Caco-2 (cell line): ENCODE results near the gene AMPH. TPM values are rescaled to one million over a fixed set of nuclear protein-coding genes. Genes with fewer than 3 reads are reported as not detected.

Experiments used
- BruUV-seq: library from RNA; stranded (reverse); fragments of 400-500 nt; replicated peaks from 2 replicates; lab custom pipeline; 2021; lab: Mats Ljungman, UMichigan
- CTCF ChIA-PET: fragments of 300-600 bp; sonication (Branson Sonifier 250); formaldehyde crosslinking; loops from one replicate; lab custom pipeline; 2022; ENCODE audit warnings: antibody characterized with exemption; lab: Charles Lee
- POLR2A ChIA-PET: fragments of 300-600 bp; sonication (Branson Sonifier 250); formaldehyde crosslinking; loops from one replicate; lab custom pipeline; 2022; ENCODE audit warnings: antibody characterized with exemption; lab: Charles Lee
- DNase-seq, 2 experiments: peaks; one replicate each; pipeline versions ENCODE4 v3.0.0 to v3.0.0-alpha.2; 2020 to 2022
- H3K27me3 ChIP-seq: replicated peaks from 2 replicates; pipeline ENCODE4 v1.6.0; 2011; ENCODE audit warnings: low read length; ENCODE audit not compliant: control insufficient read depth, insufficient read depth
- H3K36me3 ChIP-seq: 2 replicates; pipeline ENCODE4 v1.5.1; 2011; ENCODE audit warnings: low read length; ENCODE audit not compliant: control insufficient read depth, insufficient read depth
- H3K4me1 ChIP-seq: fragments of 250-450 bp; sonication (Bioruptor Pico); 2 replicates; pipeline ENCODE4 v1.5.1; 2020; ENCODE audit warnings: mild to moderate bottlenecking
- H3K4me3 ChIP-seq: 2 replicates; pipeline ENCODE4 v1.5.1; 2011; ENCODE audit warnings: low read depth, mild to moderate bottlenecking, control low read depth, low read length
- H3K9me3 ChIP-seq: fragments of 250-450 bp; sonication (Bioruptor Pico); 2 replicates; pipeline ENCODE4 v1.5.1; 2020; ENCODE audit warnings: mild to moderate bottlenecking, moderate library complexity
- H3K27ac Mint-ChIP-seq: one replicate; pipeline ENCODE4 v1.8.0; 2022; ENCODE audit warnings: mixed read lengths; ENCODE audit not compliant: unreplicated experiment
- H3K27me3 Mint-ChIP-seq: one replicate; pipeline ENCODE4 v1.8.0; 2022; ENCODE audit warnings: mixed read lengths; ENCODE audit not compliant: insufficient read depth, unreplicated experiment
- H3K36me3 Mint-ChIP-seq: one replicate; pipeline ENCODE4 v1.8.0; 2022; ENCODE audit warnings: mild to moderate bottlenecking, mixed read lengths; ENCODE audit not compliant: insufficient read depth, unreplicated experiment
- H3K4me1 Mint-ChIP-seq: one replicate; pipeline ENCODE4 v1.8.0; 2022; ENCODE audit warnings: low read depth, mixed read lengths; ENCODE audit not compliant: unreplicated experiment
- H3K4me3 Mint-ChIP-seq: one replicate; pipeline ENCODE4 v1.8.0; 2022; ENCODE audit warnings: mild to moderate bottlenecking, moderate library complexity, mixed read lengths; ENCODE audit not compliant: unreplicated experiment
- H3K9me3 Mint-ChIP-seq: one replicate; pipeline ENCODE4 v1.8.0; 2022; ENCODE audit warnings: mixed read lengths; ENCODE audit not compliant: unreplicated experiment
- intact Hi-C: fragments of 100-400 bp; cut with micrococcal nuclease; formaldehyde crosslinking; loops from one replicate; pipeline ENCODE4 v1.10.0; 2022; ENCODE audit not compliant: unreplicated experiment
- total RNA-seq: library from RNA; stranded (reverse); gene quantifications from 2 replicates; pipeline ENCODE4 v1.2.3, GENCODE V29; 2022
- TF ChIP-seq, protein P1 (sequence below), 2 experiments: fragments of 200-600 bp in 1 of 2; IDR thresholded peaks; 1 replicate in 1 of 2; 2 replicates in 1 of 2; pipeline versions ENCODE4 v1.5.1 to v1.8.0; 2011 to 2022; ENCODE audit warnings: antibody characterized with exemption in 1 of 2, control low read depth in 1 of 2, inconsistent platforms in 1 of 2, low read depth in 1 of 2, low read length in 1 of 2, mild to moderate bottlenecking in 1 of 2, moderate library complexity in 1 of 2; ENCODE audit not compliant: insufficient read depth in 1 of 2, severe bottlenecking in 1 of 2, unreplicated experiment in 1 of 2

AMPH gene
- total RNA-seq, 1 experiment from 2014 or later, result not detected

DNA sequence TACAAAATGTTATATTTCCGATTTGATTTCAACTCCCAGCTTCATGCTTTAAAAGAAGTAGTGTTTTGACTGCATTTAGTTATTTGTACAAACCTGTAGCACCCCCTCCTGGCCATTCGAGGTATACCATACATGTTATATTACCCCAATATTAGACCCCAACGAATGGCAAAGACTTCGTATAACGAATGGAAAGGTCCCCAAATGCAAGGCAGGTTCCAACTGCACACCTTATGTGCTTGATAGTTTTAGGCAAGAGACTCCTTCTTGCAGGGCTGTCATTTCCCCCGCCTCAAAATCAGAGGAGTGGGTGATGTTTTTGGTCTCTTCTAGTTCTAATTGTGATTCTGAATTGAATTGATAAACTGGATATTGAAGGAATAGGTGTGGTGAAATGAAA, 256.7 kb downstream of the AMPH start:
- no TSS peak for BruUV-seq
- Histone ChIP-seq H3K4me1 (no peaks in the 10 kb centered on the region), H3K36me3 (no peaks in the 10 kb centered on the region), H3K27me3 (no peaks in the 10 kb centered on the region; the same call in 1 of the 2 replicates), H3K9me3 (no peaks in the 10 kb centered on the region), H3K4me3 (no peak overlapping the region)
- Mint-ChIP-seq H3K27me3 (peaks cover 15% of the 10 kb centered on the region), H3K9me3 (no peaks in the 10 kb centered on the region), H3K36me3 (no peaks in the 10 kb centered on the region), H3K27ac (no peak overlapping the region), H3K4me1 (no peaks in the 10 kb centered on the region), H3K4me3 (no peak overlapping the region)
- CTCF ChIA-PET, result no interaction called here
- TF ChIP-seq, protein P1, sequence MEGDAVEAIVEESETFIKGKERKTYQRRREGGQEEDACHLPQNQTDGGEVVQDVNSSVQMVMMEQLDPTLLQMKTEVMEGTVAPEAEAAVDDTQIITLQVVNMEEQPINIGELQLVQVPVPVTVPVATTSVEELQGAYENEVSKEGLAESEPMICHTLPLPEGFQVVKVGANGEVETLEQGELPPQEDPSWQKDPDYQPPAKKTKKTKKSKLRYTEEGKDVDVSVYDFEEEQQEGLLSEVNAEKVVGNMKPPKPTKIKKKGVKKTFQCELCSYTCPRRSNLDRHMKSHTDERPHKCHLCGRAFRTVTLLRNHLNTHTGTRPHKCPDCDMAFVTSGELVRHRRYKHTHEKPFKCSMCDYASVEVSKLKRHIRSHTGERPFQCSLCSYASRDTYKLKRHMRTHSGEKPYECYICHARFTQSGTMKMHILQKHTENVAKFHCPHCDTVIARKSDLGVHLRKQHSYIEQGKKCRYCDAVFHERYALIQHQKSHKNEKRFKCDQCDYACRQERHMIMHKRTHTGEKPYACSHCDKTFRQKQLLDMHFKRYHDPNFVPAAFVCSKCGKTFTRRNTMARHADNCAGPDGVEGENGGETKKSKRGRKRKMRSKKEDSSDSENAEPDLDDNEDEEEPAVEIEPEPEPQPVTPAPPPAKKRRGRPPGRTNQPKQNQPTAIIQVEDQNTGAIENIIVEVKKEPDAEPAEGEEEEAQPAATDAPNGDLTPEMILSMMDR (IDR thresholded peaks at IDR 0.05; ENCODE audit: insufficient read depth in 1 of 2, low read depth in 1 of 2, low read length in 1 of 2, severe bottlenecking in 1 of 2, unreplicated experiment in 1 of 2), result peak; percentile 21 to 50
- no peak for DNase-seq
- intact Hi-C loops, result no loop called here
- POLR2A ChIA-PET, result no interaction called here

GRCh38 chr7:38373155-38373554, 258.0 kb downstream of the AMPH start:
- no peak overlapping the region for H3K27ac Mint-ChIP-seq
- BruUV-seq, result no TSS peak
- CTCF ChIA-PET, result no interaction called here

DNA sequence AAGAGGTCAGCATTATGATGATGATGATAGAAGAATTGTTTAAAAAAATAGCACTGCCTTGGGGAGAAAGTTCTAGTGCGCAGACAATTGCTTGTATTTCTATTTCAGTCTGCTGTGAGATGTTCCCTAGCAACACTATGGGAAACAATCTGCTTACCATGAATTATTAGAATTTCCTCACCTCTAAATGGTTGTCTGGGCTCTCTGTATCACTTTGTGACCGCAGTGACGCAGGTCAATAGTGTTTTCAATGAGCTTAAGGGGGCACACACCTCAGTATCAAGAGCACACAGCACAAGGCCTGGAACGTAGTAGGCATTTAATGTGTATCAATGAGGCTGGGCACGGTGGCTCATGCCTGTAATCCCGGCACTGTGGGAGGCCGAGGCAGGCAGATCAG, 258.9 kb downstream of the AMPH start:
- BruUV-seq, result no TSS peak
- Mint-ChIP-seq H3K27ac (no peak overlapping the region), H3K4me1 (no peaks in the 10 kb centered on the region), H3K27me3 (peaks cover 10% of the 10 kb centered on the region), H3K9me3 (no peaks in the 10 kb centered on the region), H3K36me3 (no peaks in the 10 kb centered on the region), H3K4me3 (no peak overlapping the region)
- TF ChIP-seq, protein P1 (IDR thresholded peaks at IDR 0.05; ENCODE audit: insufficient read depth in 1 of 2, low read depth in 1 of 2, low read length in 1 of 2, severe bottlenecking in 1 of 2, unreplicated experiment in 1 of 2), result no peak
- CTCF ChIA-PET, result no interaction called here
- H3K9me3 ChIP-seq, result no peaks in the 10 kb centered on the region
- no peak for DNase-seq
- H3K4me1 ChIP-seq, result no peaks in the 10 kb centered on the region
- H3K27me3 ChIP-seq, result no peaks in the 10 kb centered on the region
- intact Hi-C loops, result no loop called here
- H3K36me3 ChIP-seq, result no peaks in the 10 kb centered on the region
- POLR2A ChIA-PET, result no interaction called here
- H3K4me3 ChIP-seq, result no peak overlapping the region

More at GRCh38 chr7:38373155-38373554, 258.0 kb downstream of the AMPH start:
- peaks cover 10% of the 10 kb centered on the region for H3K27me3 Mint-ChIP-seq
- no peak for DNase-seq
- Histone ChIP-seq H3K4me1 (no peaks in the 10 kb centered on the region), H3K9me3 (no peaks in the 10 kb centered on the region), H3K36me3 (no peaks in the 10 kb centered on the region), H3K4me3 (no peak overlapping the region), H3K27me3 (no peaks in the 10 kb centered on the region)
- no peaks in the 10 kb centered on the region for H3K9me3 Mint-ChIP-seq
- H3K4me3 Mint-ChIP-seq, result no peak overlapping the region
- TF ChIP-seq, protein P1 (IDR thresholded peaks at IDR 0.05; ENCODE audit: insufficient read depth in 1 of 2, low read depth in 1 of 2, low read length in 1 of 2, severe bottlenecking in 1 of 2, unreplicated experiment in 1 of 2), result no peak
- POLR2A ChIA-PET, result no interaction called here
- H3K4me1 Mint-ChIP-seq, result no peaks in the 10 kb centered on the region
- no peaks in the 10 kb centered on the region for H3K36me3 Mint-ChIP-seq
- intact Hi-C loops, result no loop called here
